Mucosa of rectum (tissue), 2 donors: ENCODE results near the gene PPP1R15B.

Experiments used
- H3K27ac ChIP-seq, 2 donors: one replicate each; pipeline ENCODE4 v1.7.0; 2013; ENCODE audit warnings: inconsistent platforms in 2 of 2, low read depth in 2 of 2, low read length in 2 of 2
- H3K27me3 ChIP-seq, 2 donors: one replicate each; pipeline ENCODE4 v1.7.0; 2013; ENCODE audit warnings: low read length in 2 of 2; ENCODE audit not compliant: control insufficient read depth in 2 of 2, insufficient read depth in 2 of 2
- H3K36me3 ChIP-seq, 2 donors: one replicate each; pipeline ENCODE4 v1.7.0; 2013; ENCODE audit warnings: low read length in 2 of 2; ENCODE audit not compliant: control insufficient read depth in 2 of 2, insufficient read depth in 2 of 2
- H3K4me1 ChIP-seq, 2 donors: one replicate each; pipeline ENCODE4 v1.7.0; 2013; ENCODE audit warnings: low read length in 2 of 2, mild to moderate bottlenecking in 1 of 2; ENCODE audit not compliant: control insufficient read depth in 2 of 2, insufficient read depth in 2 of 2
- H3K4me3 ChIP-seq, 2 donors: one replicate each; pipeline ENCODE4 v1.7.0; 2013; ENCODE audit warnings: low read length in 2 of 2
- H3K9ac ChIP-seq, 2 donors: one replicate each; pipeline ENCODE4 v1.7.0; 2013; ENCODE audit warnings: low read length in 2 of 2, low read depth in 1 of 2, mild to moderate bottlenecking in 1 of 2
- H3K9me3 ChIP-seq, 2 donors: one replicate each; pipeline ENCODE4 v1.7.0; 2013; ENCODE audit warnings: low read length in 2 of 2; ENCODE audit not compliant: control insufficient read depth in 2 of 2
- donor health status: healthy.
- donor health status: Normal muscosa, but diverticular disease.

PPP1R15B gene

DNA sequence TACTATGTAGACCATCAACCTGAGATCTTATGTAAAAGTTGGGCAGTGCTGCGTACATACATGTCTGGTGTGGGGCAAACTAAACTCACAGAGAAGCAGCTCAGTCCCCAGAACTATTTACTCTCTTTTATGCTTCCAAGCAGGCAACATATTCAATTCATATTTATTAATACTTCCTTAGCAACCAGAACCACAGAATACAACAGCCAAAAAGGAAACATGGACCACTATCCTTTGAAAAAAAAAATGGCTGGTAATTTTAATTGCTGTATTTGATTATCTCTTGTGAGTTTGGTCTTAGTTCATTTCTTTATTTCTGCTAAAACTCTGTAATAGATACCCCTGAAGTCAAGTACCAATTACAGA, 1.5 kb upstream of the PPP1R15B start:
- Histone ChIP-seq H3K4me1 (peaks cover 6 to 16% of the 10 kb centered on the region in 2 donors), H3K36me3 (no peaks in the 10 kb centered on the region), H3K9ac (no peak overlapping the region), H3K27me3 (no peaks in the 10 kb centered on the region), H3K9me3 (no peaks in the 10 kb centered on the region), H3K4me3 (no peak overlapping the region), H3K27ac (no peak overlapping the region)

DNA sequence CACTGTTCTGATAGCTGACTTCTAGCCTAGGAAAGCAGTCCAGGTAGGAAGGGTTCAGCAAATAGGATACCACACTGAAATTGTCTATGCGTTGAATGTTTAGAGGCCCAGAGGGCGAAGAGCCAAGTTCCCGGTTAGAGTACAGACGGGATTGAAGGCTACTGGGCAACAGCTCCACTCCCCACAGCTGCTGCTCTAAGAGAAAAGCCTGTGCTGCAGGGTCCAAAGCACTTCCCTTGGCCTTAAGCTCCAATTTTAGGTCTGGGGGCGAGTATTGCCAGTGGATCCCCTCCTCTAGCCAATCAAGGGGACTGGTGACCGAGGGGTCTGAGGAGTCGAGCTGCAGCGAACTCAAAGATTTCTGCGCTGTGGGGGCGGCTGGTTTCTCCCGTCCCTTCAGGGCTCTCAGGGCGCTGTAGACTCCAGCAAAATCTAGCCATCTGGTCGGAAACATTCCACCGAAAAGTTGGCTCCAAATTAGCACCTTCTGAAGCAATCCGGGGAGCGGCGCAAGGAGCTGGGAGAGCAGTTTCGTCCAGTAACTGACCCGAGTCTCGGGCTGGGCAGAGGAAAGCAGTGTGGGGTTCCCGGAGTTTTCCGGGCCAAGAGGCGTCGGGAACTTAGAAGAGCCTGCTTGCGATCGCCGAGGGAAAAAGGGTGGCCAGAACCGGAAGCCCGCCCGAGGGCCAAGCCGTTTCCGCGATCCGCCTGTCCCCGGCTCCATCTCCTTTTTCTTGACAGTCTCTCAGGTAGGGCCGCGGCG, 748 bp downstream of the PPP1R15B start:
- H3K9ac ChIP-seq, result peak overlapping the region; percentile 99 to 100
- no peaks in the 10 kb centered on the region for H3K27me3 ChIP-seq
- H3K4me3 ChIP-seq, result peak overlapping the region; percentile 83 to 99
- H3K4me1 ChIP-seq, result peaks cover 6 to 7% of the 10 kb centered on the region in 2 donors
- H3K36me3 ChIP-seq, result peaks cover 2 to 3% of the 10 kb centered on the region in 2 donors
- no peaks in the 10 kb centered on the region for H3K9me3 ChIP-seq
- peak overlapping the region; percentile 100 for H3K27ac ChIP-seq

DNA sequence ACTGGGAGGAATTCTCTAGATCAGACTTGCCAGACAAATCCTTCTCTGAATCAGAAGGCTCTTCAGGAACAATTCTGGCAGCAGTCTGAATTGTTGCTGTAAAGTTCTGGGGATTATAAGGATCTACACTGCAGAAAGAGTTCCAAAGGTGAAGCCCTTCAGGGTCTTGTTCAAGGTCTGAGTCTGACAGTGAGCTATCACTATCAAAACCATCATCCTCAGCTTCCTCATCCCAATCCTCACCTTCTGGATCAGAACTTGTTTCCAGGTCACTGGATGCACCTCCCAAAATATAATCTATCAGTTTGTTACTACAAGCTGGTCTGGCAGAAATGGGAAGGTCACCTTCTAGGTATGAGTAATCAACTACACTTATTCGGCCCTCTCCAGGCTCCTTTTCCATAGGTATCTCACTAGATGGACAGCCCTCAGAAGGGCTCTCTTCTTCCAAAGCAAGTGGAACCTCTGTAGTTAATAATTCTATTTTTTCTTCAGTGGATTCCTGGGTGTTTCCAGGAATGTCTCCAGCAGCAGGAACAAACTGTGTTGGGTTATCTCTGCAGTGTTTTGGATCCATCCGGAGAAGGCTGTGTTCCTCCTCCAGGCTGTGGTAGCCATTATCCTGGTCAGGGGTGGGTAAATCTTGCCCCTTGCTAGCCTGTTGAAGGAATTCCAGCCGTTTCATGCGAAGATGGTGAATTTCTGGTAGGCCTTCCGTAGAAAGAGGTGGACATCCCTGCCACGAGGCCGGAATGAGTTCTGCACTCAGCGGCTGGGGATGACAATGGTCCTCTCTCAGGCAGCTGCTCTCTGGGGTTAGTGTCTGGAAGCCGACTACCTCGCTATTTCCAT, 1.6 kb downstream of the PPP1R15B start:
- Histone ChIP-seq H3K9me3 (no peaks in the 10 kb centered on the region), H3K27ac (peak overlapping the region; percentile 100), H3K36me3 (peaks cover 3 to 9% of the 10 kb centered on the region in 2 donors), H3K27me3 (no peaks in the 10 kb centered on the region), H3K9ac (peak overlapping the region; percentile 99 to 100), H3K4me3 (peak overlapping the region; percentile 83 to 99), H3K4me1 (peaks cover 7 to 12% of the 10 kb centered on the region in 2 donors)

DNA sequence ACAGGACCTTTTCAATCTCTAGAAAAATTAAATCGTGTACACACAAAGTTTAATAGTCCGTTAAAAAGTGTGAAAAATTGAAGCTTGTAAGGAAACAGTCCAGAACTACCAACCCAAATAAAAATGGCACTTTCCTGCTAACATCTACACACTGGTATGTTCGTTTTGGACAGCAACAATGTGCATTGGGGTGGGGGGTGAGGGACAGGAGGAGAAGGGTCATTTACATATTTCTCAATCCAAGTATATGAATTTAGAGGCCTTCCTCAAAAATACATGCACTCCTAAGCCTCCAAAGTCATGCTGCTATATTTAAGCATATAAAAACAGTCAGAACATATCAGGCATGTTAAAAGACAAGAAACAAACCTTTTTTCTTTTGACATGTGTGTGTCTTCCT, 2.5 kb downstream of the PPP1R15B start:
- Histone ChIP-seq H3K36me3 (peaks cover 13 to 19% of the 10 kb centered on the region in 2 donors), H3K9me3 (no peaks in the 10 kb centered on the region), H3K9ac (peak overlapping the region; percentile 99 to 100), H3K4me3 (peak overlapping the region; percentile 83 to 99), H3K4me1 (peaks cover 7 to 13% of the 10 kb centered on the region in 2 donors), H3K27me3 (no peaks in the 10 kb centered on the region), H3K27ac (peak overlapping the region in 1 of 2 donors; percentile 100)

DNA sequence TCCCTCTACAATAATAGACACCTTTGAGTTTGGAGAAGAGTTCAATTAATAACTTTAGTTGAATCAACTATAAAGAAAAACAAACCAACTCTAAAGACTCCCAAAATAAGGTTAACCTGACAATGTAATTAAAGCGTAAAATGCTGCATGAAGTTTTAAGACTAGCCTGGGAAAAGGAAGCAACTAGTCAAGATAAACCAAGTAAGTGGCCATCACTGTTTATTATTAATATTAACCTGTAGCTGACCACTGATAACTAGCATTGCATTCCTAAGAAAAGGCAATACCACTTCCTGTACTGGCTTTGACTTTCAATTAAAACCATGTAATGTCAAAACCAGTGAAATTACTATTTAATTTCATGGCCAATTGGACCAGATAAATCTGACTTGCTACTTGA, 3.0 kb downstream of the PPP1R15B start:
- Histone ChIP-seq H3K27me3 (no peaks in the 10 kb centered on the region), H3K4me1 (peaks cover 7 to 13% of the 10 kb centered on the region in 2 donors), H3K9me3 (no peaks in the 10 kb centered on the region), H3K36me3 (peaks cover 18 to 24% of the 10 kb centered on the region in 2 donors), H3K4me3 (peak overlapping the region; percentile 83 to 99), H3K9ac (peak overlapping the region; percentile 69 to 99), H3K27ac (no peak overlapping the region)

DNA sequence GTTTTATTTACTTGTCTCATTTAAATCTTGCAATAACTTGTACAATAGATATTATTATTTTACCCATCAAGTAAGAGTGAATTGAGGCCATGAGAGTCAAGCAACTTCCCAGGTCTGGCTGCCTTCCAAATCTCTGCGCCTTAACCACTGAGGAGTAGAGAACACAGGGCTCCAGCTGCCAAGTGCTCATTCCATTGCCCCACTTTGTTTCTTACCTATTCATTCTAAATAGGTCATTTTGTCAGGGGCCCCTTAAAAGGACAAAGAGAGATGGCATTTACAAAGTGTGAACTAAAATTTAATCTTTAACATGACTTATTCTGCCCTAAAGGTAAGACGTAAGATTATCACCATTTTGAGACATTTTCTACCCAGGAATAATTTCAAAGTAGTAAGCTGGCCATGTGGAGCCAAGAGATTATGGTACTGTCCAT, 3.5 kb downstream of the PPP1R15B start:
- peaks cover 7 to 13% of the 10 kb centered on the region in 2 donors for H3K4me1 ChIP-seq
- H3K27me3 ChIP-seq, result no peaks in the 10 kb centered on the region
- peak overlapping the region; percentile 83 to 99 for H3K4me3 ChIP-seq
- no peaks in the 10 kb centered on the region for H3K9me3 ChIP-seq
- H3K27ac ChIP-seq, result no peak overlapping the region
- H3K9ac ChIP-seq, result peak overlapping the region; percentile 69 to 99
- H3K36me3 ChIP-seq, result peaks cover 18 to 26% of the 10 kb centered on the region in 2 donors

DNA sequence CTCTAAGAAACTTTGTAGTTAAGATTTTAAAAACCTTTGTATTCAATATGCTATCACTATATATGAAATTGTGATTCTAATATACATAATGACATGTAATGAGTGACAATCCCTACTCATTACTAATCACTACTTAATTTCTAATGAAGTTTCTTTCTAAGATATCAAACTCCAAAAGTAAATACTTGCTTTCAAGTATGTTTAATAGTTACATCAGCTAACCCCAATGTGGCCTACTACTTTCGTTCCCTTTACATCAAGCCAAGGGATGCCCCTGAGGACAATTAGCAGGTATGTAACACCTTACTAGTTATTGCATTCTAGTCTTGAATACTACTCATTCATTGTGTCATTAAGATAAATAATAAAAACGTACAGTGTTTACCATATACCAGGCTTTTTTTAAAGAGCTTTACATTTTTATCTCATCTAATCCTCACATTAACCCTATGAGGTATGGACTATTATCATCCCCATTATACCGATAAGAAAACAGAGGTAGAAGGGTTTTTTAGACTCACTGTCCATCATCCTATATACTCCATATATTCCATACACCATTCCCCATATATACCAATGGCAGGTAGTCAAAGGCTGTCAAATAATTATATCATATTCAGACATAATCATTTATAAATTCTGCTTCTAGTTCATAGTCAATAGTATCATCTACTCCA, 4.2 kb downstream of the PPP1R15B start:
- Histone ChIP-seq H3K27ac (no peak overlapping the region), H3K4me1 (peaks cover 7 to 13% of the 10 kb centered on the region in 2 donors), H3K27me3 (no peaks in the 10 kb centered on the region), H3K4me3 (peak overlapping the region; percentile 83 to 99), H3K9me3 (no peaks in the 10 kb centered on the region), H3K9ac (peak overlapping the region; percentile 69 to 99), H3K36me3 (peaks cover 18 to 33% of the 10 kb centered on the region in 2 donors)

DNA sequence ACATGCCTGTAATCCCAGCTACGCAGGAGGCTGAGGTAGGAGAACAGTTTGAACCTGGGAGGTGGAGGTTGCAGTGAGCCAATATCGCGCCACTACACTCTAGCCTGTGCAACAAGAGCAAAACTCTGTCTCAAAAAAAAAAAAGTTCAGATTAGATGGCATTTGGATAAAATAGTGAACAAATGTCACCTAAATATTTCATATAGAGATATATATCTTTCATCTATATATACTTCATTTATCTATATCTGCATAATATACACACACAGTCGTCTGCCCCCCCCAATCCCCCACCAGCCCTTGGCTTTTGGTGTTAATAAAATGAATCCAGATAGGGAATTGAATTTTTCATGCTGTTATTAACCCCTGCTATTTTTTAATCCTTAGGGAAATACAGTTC, 5.0 kb downstream of the PPP1R15B start:
- Histone ChIP-seq H3K36me3 (peaks cover 23 to 36% of the 10 kb centered on the region in 2 donors), H3K9ac (no peak overlapping the region), H3K27ac (no peak overlapping the region), H3K4me1 (peaks cover 2 to 13% of the 10 kb centered on the region in 2 donors), H3K9me3 (no peaks in the 10 kb centered on the region), H3K27me3 (no peaks in the 10 kb centered on the region), H3K4me3 (peak overlapping the region; percentile 83 to 99)

DNA sequence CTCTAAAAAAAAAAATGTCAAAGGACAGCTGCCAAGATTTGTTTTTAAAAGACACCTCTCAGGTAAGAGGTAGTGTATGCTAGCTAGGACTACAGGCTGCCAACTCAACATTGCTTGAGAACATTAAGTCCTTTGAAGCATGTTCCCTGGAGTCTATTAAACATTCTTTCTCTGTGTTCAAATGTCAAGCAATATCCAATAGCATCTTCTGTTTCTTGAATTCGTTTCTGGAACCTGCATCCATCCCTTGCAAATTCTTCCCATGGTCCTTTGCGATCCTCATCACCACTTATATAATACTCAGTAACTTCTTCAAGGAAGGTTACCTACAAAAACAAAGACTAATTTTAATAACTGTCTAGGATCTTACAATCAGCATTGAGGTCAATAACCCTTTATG, 5.6 kb downstream of the PPP1R15B start:
- H3K4me3 ChIP-seq, result peak overlapping the region in 1 of 2 donors; percentile 83
- H3K27me3 ChIP-seq, result no peaks in the 10 kb centered on the region
- peaks cover 2 to 13% of the 10 kb centered on the region in 2 donors for H3K4me1 ChIP-seq
- H3K27ac ChIP-seq, result no peak overlapping the region
- peaks cover 29 to 36% of the 10 kb centered on the region in 2 donors for H3K36me3 ChIP-seq
- H3K9ac ChIP-seq, result no peak overlapping the region
- H3K9me3 ChIP-seq, result no peaks in the 10 kb centered on the region
